Endodermal cell (in vitro differentiated cells): Measurements from ENCODE around the gene DCC. TPM values are rescaled to one million over a fixed set of nuclear protein-coding genes. Genes with fewer than 3 reads are reported as not detected.
A peak's percentile ranks its signal among the peaks of the same experiment; 100 is the strongest.

Source experiments
- DNase-seq: peaks from one replicate; pipeline ENCODE4 v3.0.0-alpha.2; 2017
- H3K27ac ChIP-seq: 2 replicates; pipeline ENCODE4 v1.5.1; 2013; ENCODE audit warnings: mild to moderate bottlenecking, low read depth, low read length, moderate library complexity
- H3K27me3 ChIP-seq: 2 replicates; pipeline ENCODE4 v1.6.1; 2013; ENCODE audit warnings: mild to moderate bottlenecking, low read length, moderate library complexity; ENCODE audit not compliant: insufficient read depth, control insufficient read depth, poor library complexity, severe bottlenecking
- H3K36me3 ChIP-seq: 2 replicates; pipeline ENCODE4 v1.7.0; 2013; ENCODE audit warnings: mild to moderate bottlenecking, low read length, moderate library complexity; ENCODE audit not compliant: control insufficient read depth, insufficient read depth
- H3K4me1 ChIP-seq: one replicate; pipeline ENCODE4 v1.7.0; 2013; ENCODE audit warnings: low read length; ENCODE audit not compliant: control insufficient read depth, insufficient read depth
- H3K4me3 ChIP-seq: 2 replicates; pipeline ENCODE4 v1.5.1; 2013; ENCODE audit warnings: mild to moderate bottlenecking, low read length, moderate library complexity
- H3K9ac ChIP-seq: 2 replicates; pipeline ENCODE4 v1.6.1; 2013; ENCODE audit warnings: mild to moderate bottlenecking, low read length, moderate library complexity; ENCODE audit not compliant: poor library complexity, severe bottlenecking; ENCODE audit errors: extremely low read depth
- H3K9me3 ChIP-seq: 2 replicates; pipeline ENCODE4 v1.6.1; 2013; ENCODE audit warnings: mild to moderate bottlenecking, low read length, moderate library complexity; ENCODE audit not compliant: control insufficient read depth
- H3K27ac Mint-ChIP-seq: 2 replicates; pipeline ENCODE4 v1.8.0; 2020; ENCODE audit warnings: mixed read lengths
- H3K27me3 Mint-ChIP-seq: 2 replicates; pipeline ENCODE4 v1.8.0; 2021; ENCODE audit warnings: mild to moderate bottlenecking, mixed read lengths; ENCODE audit not compliant: insufficient read depth
- H3K36me3 Mint-ChIP-seq: 2 replicates; pipeline ENCODE4 v1.8.0; 2020; ENCODE audit warnings: low read depth, mixed read lengths
- H3K4me1 Mint-ChIP-seq: 2 replicates; pipeline ENCODE4 v1.8.0; 2020; ENCODE audit warnings: mixed read lengths
- H3K4me3 Mint-ChIP-seq: 2 replicates; pipeline ENCODE4 v1.8.0; 2020; ENCODE audit warnings: mild to moderate bottlenecking, moderate library complexity, mixed read lengths
- H3K9me3 Mint-ChIP-seq: 2 replicates; pipeline ENCODE4 v1.8.0; 2020; ENCODE audit warnings: mild to moderate bottlenecking, mixed read lengths
- CTCF ChIP-seq: fragments of 200-600 bp; sonication (generic); conservative IDR thresholded peaks from 2 replicates; pipeline ENCODE4 v1.5.0; 2021; ENCODE audit warnings: antibody characterized with exemption, mild to moderate bottlenecking
- WGBS, 2 experiments: methylation state at CpG; one replicate each; pipeline versions ENCODE4 v1.1.5 to v1.1.7; 2013; ENCODE audit warnings: missing lambda C conversion rate in 2 of 2, mixed read lengths in 1 of 2; ENCODE audit not compliant: insufficient coverage in 1 of 2, insufficient read length in 1 of 2; 5-methylcytosine and 5-hydroxymethylcytosine counted together
- total RNA-seq, 2 donors: library from RNA; stranded (reverse); fragmentation: NEBNext Ultra II Directional in 1 of 2; extraction: Animal tissue kit (Norgen Biotek cat#: 25700) in 1 of 2; gene quantifications; 2 replicates in 1 of 2; 3 replicates in 1 of 2; pipeline ENCODE4 v1.2.1, GENCODE V29; 2021

DCC gene
- total RNA-seq, 2 donors from 2014 or later, result 0.77 to 0.97 TPM

- H3K27me3 ChIP-seq, result peaks cover 26% of the 10 kb centered on the region
These were observed 489.9 kb downstream of the DCC start for GRCh38 chr18:52829876-52830405.

GRCh38 chr18:52844323-52844722 lies 504.3 kb downstream of the DCC start:
- no peaks in the 10 kb centered on the region for H3K4me1 ChIP-seq
- Mint-ChIP-seq H3K27ac (no peak overlapping the region), H3K4me1 (no peaks in the 10 kb centered on the region), H3K36me3 (no peaks in the 10 kb centered on the region), H3K9me3 (no peaks in the 10 kb centered on the region), H3K27me3 (peaks cover 5% of the 10 kb centered on the region), H3K4me3 (no peak overlapping the region)
- TF ChIP-seq CTCF, result no peak
- H3K4me3 ChIP-seq, result no peak overlapping the region
- H3K9me3 ChIP-seq, result no peaks in the 10 kb centered on the region
- no peaks in the 10 kb centered on the region for H3K27me3 ChIP-seq
- no peaks in the 10 kb centered on the region for H3K36me3 ChIP-seq
- H3K9ac ChIP-seq, result no peak overlapping the region
- H3K27ac ChIP-seq, result no peak overlapping the region
- DNase-seq, result no peak

More at GRCh38 chr18:52829876-52830405, 489.9 kb downstream of the DCC start:
- H3K9ac ChIP-seq, result no peak overlapping the region
- Mint-ChIP-seq H3K4me3 (no peak overlapping the region), H3K4me1 (no peaks in the 10 kb centered on the region), H3K36me3 (no peaks in the 10 kb centered on the region), H3K9me3 (no peaks in the 10 kb centered on the region), H3K27ac (no peak overlapping the region), H3K27me3 (peaks cover 69% of the 10 kb centered on the region)
- H3K4me1 ChIP-seq, result no peaks in the 10 kb centered on the region
- no peaks in the 10 kb centered on the region for H3K36me3 ChIP-seq
- no peak for DNase-seq
- H3K9me3 ChIP-seq, result no peaks in the 10 kb centered on the region
- TF ChIP-seq CTCF, result no peak
- no peak overlapping the region for H3K4me3 ChIP-seq
- H3K27ac ChIP-seq, result no peak overlapping the region
- WGBS, 2 experiments, result 80 to 83% methylated on average over 1 to 4 of the region's 4 CpGs

- Mint-ChIP-seq H3K36me3 (no peaks in the 10 kb centered on the region), H3K27me3 (peaks cover 5% of the 10 kb centered on the region), H3K27ac (no peak overlapping the region), H3K4me3 (no peak overlapping the region), H3K9me3 (no peaks in the 10 kb centered on the region), H3K4me1 (no peaks in the 10 kb centered on the region)
- TF ChIP-seq CTCF, result no peak
- DNase-seq, result no peak
- Histone ChIP-seq H3K27me3 (no peaks in the 10 kb centered on the region), H3K27ac (peak overlapping the region; percentile 5), H3K4me3 (no peak overlapping the region), H3K9ac (no peak overlapping the region), H3K9me3 (no peaks in the 10 kb centered on the region), H3K36me3 (no peaks in the 10 kb centered on the region), H3K4me1 (no peaks in the 10 kb centered on the region)
- 87 to 100% methylated on average over 1 to 2 of the region's 2 CpGs for WGBS, 2 experiments
These were observed 505.0 kb downstream of the DCC start for GRCh38 chr18:52845036-52845435.
